Body of pancreas (tissue), 4 donors: Measurements from ENCODE around the gene TNRC6B.

Source experiments
- POLR2A ChIP-seq, 3 donors: fragments of 450-650 bp; IDR thresholded peaks; one replicate each; pipeline ENCODE4 v1.6.1; 2016; ENCODE audit warnings: antibody characterized with exemption in 3 of 3, mild to moderate bottlenecking in 2 of 3
- TF ChIP-seq, protein P1 (sequence below), 7 experiments: fragments of 450-650 bp in 4 of 7; fragments of 200-600 bp in 3 of 7; sonication (generic) in 3 of 7; IDR thresholded peaks; one replicate each; pipeline ENCODE4 v1.5.1; 2016 to 2019; ENCODE audit warnings: antibody characterized with exemption in 7 of 7

- TF ChIP-seq, protein P1, sequence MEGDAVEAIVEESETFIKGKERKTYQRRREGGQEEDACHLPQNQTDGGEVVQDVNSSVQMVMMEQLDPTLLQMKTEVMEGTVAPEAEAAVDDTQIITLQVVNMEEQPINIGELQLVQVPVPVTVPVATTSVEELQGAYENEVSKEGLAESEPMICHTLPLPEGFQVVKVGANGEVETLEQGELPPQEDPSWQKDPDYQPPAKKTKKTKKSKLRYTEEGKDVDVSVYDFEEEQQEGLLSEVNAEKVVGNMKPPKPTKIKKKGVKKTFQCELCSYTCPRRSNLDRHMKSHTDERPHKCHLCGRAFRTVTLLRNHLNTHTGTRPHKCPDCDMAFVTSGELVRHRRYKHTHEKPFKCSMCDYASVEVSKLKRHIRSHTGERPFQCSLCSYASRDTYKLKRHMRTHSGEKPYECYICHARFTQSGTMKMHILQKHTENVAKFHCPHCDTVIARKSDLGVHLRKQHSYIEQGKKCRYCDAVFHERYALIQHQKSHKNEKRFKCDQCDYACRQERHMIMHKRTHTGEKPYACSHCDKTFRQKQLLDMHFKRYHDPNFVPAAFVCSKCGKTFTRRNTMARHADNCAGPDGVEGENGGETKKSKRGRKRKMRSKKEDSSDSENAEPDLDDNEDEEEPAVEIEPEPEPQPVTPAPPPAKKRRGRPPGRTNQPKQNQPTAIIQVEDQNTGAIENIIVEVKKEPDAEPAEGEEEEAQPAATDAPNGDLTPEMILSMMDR (IDR thresholded peaks at IDR 0.05) = no peak
- no peak for TF ChIP-seq POLR2A (IDR thresholded peaks at IDR 0.05)
Observed at GRCh38 chr22:40237788-40238424, 60.2 kb downstream of the TNRC6B start.
